ENCODE data around the gene PYCARD. TPM values are rescaled to one million over a fixed set of nuclear protein-coding genes. Genes with fewer than 3 reads are reported as not detected.

The PYCARD gene
- total RNA-seq, 1 experiment from 2014 or later: 29.8 TPM

GRCh38 chr16:31193874-31194273 lies 8.7 kb downstream of the PYCARD start:
- Histone ChIP-seq H3F3A (ENCODE audit: low read length, unreplicated experiment) (no peaks in the 10 kb centered on the region), H3K27me3 (ENCODE audit: low read length) (no peaks in the 10 kb centered on the region), H3K79me2 (ENCODE audit: low read length) (no peaks in the 10 kb centered on the region), H3K36me3 (ENCODE audit: low read depth, low read length) (peaks cover 59% of the 10 kb centered on the region), H3K4me3 (ENCODE audit: low read length) (no peak overlapping the region), H3K4me1 (ENCODE audit: insufficient read depth, low read length) (no peaks in the 10 kb centered on the region), H3K9me2 (replicated peaks; ENCODE audit: low read length) (no peaks in the 10 kb centered on the region), H3K27ac (ENCODE audit: low read length) (no peak overlapping the region), H3K4me2 (ENCODE audit: low read length) (no peak overlapping the region), H3K9me3 (ENCODE audit: low read length) (no peaks in the 10 kb centered on the region), H3K9ac (ENCODE audit: low read length) (no peak overlapping the region), H2AFZ (ENCODE audit: low read length) (no peak overlapping the region), H4K20me1 (ENCODE audit: low read length) (peaks cover 48% of the 10 kb centered on the region)
- CTCF ChIA-PET: no interaction called here
- intact Hi-C loops (cut with micrococcal nuclease): no loop called here
- TF ChIP-seq EZH2 (IDR thresholded peaks at IDR 0.05; ENCODE audit: low read length, unreplicated experiment) (no peak), CTCF (conservative IDR thresholded peaks at IDR 0.05; ENCODE audit: low read depth, low read length) (no peak), EZH2phosphoT487 (IDR thresholded peaks at IDR 0.05; ENCODE audit: borderline replicate concordance, low read length) (no peak)
- no peak for DNase-seq
- BruUV-seq (replicated peaks): no TSS peak
- POLR2A ChIA-PET (ENCODE audit: unreplicated experiment): no interaction called here
- ATAC-seq: no peak

GRCh38 chr16:31192856-31193642 lies 9.5 kb downstream of the PYCARD start:
- H3K27ac ChIP-seq (ENCODE audit: low read length): no peak overlapping the region
- intact Hi-C loops (cut with micrococcal nuclease): no loop called here
- H3K4me3 ChIP-seq (ENCODE audit: low read length): no peak overlapping the region
- peaks cover 67% of the 10 kb centered on the region for H3K36me3 ChIP-seq (ENCODE audit: low read depth, low read length)
- no peak overlapping the region for H3K4me2 ChIP-seq (ENCODE audit: low read length)
- TF ChIP-seq CTCF (conservative IDR thresholded peaks at IDR 0.05; ENCODE audit: low read depth, low read length) (no peak), EZH2 (IDR thresholded peaks at IDR 0.05; ENCODE audit: low read length, unreplicated experiment) (no peak), EZH2phosphoT487 (IDR thresholded peaks at IDR 0.05; ENCODE audit: borderline replicate concordance, low read length) (no peak)
- H3F3A ChIP-seq (ENCODE audit: low read length, unreplicated experiment): no peaks in the 10 kb centered on the region
- no peak overlapping the region for H3K9ac ChIP-seq (ENCODE audit: low read length)
- no peak overlapping the region for H2AFZ ChIP-seq (ENCODE audit: low read length)
- H3K79me2 ChIP-seq (ENCODE audit: low read length): no peaks in the 10 kb centered on the region
- ATAC-seq (no peak), DNase-seq (no peak)
- BruUV-seq (replicated peaks): no TSS peak
- CTCF ChIA-PET: no interaction called here
- no peaks in the 10 kb centered on the region for H3K9me2 ChIP-seq (replicated peaks; ENCODE audit: low read length)
- no peaks in the 10 kb centered on the region for H3K27me3 ChIP-seq (ENCODE audit: low read length)
- H3K9me3 ChIP-seq (ENCODE audit: low read length): no peaks in the 10 kb centered on the region
- H4K20me1 ChIP-seq (ENCODE audit: low read length): peaks cover 50% of the 10 kb centered on the region
- no peaks in the 10 kb centered on the region for H3K4me1 ChIP-seq (ENCODE audit: insufficient read depth, low read length)
- POLR2A ChIA-PET (ENCODE audit: unreplicated experiment): no interaction called here

- DNase-seq: no peak
- no peaks in the 10 kb centered on the region for H3F3A ChIP-seq (ENCODE audit: low read length, unreplicated experiment)
- no peaks in the 10 kb centered on the region for H3K27me3 ChIP-seq (ENCODE audit: low read length)
- no peak for ATAC-seq
- ChIA-PET CTCF (no interaction called here), POLR2A (ENCODE audit: unreplicated experiment) (no interaction called here)
- H3K4me2 ChIP-seq (ENCODE audit: low read length): no peak overlapping the region
- peaks cover 9% of the 10 kb centered on the region for H3K79me2 ChIP-seq (ENCODE audit: low read length)
- no peaks in the 10 kb centered on the region for H3K9me3 ChIP-seq (ENCODE audit: low read length)
- no peaks in the 10 kb centered on the region for H3K9me2 ChIP-seq (replicated peaks; ENCODE audit: low read length)
- no peak overlapping the region for H3K9ac ChIP-seq (ENCODE audit: low read length)
- H3K36me3 ChIP-seq (ENCODE audit: low read depth, low read length): peaks cover 79% of the 10 kb centered on the region
- no peak overlapping the region for H2AFZ ChIP-seq (ENCODE audit: low read length)
- TF ChIP-seq EZH2 (IDR thresholded peaks at IDR 0.05; ENCODE audit: low read length, unreplicated experiment): no peak
- no peak for TF ChIP-seq EZH2phosphoT487 (IDR thresholded peaks at IDR 0.05; ENCODE audit: borderline replicate concordance, low read length)
- H3K4me1 ChIP-seq (ENCODE audit: insufficient read depth, low read length): no peaks in the 10 kb centered on the region
- intact Hi-C loops (cut with micrococcal nuclease): no loop called here
- no peak overlapping the region for H3K27ac ChIP-seq (ENCODE audit: low read length)
- H3K4me3 ChIP-seq (ENCODE audit: low read length): no peak overlapping the region
- peaks cover 62% of the 10 kb centered on the region for H4K20me1 ChIP-seq (ENCODE audit: low read length)
- BruUV-seq (replicated peaks): no TSS peak
Observed at GRCh38 chr16:31191697-31192428, 10.7 kb downstream of the PYCARD start.
